HG02884 (cell line): ENCODE measurements around the gene CD96.
"Not testable (repeated sequence)": the region's sequence is repeated elsewhere in the genome, so short reads cannot be mapped to it uniquely, and the experiment has no call there.

Experiments
- ATAC-seq: cut with Tn5 transposase; IDR thresholded peaks from one replicate; pipeline ENCODE4 v1.9.1; 2021; ENCODE audit warnings: mild to moderate bottlenecking, moderate library complexity; ENCODE audit not compliant: unreplicated experiment

CD96 gene

GRCh38 chr3:111668888-111669488 is 127.0 kb downstream of the CD96 start:
- peak; percentile 42 for ATAC-seq

DNA sequence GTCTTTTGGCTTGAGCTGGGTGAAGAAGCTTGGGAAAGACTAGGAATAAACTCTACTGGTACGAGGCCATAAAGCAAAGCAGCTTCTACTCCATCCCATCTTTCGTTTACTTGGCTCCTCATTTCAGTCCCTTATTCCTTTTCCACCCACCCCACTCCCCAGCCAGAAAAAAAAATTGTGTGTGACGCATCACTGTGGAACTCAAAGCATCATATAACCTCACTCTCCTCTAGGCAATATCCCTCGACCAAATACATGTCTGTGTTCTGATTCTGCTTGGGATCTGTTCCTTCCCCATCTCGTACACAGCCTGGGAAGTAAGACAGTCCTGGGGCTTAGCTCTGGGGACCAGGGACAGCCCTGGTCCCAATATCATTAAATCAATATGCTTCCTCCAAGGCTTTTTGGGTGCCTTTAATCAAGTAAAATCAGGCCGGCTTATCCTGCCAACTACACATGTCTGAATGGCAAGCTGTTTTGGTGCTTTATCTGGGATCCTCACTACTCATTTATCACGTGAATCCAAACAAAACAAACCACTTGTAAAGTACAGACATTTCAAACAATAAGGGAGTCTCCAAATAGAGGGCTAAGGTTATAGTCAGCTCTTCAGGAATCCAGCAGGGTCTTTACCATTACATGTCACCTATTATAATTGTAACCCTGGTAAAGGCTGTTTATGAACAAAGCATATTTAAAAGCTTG is 128.1 kb downstream of the CD96 start:
- no peak for ATAC-seq

- not testable (repeated sequence) for ATAC-seq
These were observed 130.5 kb downstream of the CD96 start for GRCh38 chr3:111672461-111672860.

- ATAC-seq = no peak
These were observed 133.8 kb downstream of the CD96 start for GRCh38 chr3:111675846-111676210.

DNA sequence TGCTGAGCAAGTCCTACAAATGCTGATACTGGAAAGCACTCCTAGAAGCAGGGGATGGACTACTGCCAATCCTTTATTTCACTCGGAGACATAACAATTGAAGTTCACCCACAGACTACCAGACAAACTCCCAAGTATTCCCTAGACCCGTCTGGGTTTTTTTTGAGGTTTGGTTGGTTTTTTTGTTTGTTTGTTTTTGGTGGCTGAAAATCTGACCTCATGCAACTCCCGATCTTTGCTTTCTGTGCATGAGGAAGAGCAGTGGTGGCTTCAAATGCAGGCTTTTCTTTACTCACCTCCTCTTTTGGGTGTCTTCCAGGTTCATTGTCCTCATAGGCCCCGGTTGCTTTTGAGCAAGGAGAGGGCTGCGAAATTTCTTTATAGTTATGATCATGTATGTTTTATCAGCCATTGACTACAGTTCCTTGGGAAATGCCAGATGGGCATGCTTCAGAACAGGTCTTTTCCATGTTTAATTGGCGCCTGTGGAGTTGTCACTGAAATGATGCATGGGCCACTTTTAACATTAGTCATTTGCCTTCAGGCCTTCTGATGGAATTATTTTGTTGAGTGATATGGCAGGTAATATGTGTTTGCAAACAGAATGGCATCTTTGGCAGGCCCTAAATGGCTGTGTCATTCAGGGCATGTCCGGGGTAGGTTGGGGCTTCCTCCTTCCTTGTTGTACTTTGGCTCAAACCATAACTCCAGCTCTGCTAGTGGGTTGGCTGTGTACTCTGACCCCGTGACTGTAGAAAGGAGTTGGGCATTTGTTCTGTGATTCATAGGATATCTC is 134.4 kb downstream of the CD96 start:
- ATAC-seq = no peak

DNA sequence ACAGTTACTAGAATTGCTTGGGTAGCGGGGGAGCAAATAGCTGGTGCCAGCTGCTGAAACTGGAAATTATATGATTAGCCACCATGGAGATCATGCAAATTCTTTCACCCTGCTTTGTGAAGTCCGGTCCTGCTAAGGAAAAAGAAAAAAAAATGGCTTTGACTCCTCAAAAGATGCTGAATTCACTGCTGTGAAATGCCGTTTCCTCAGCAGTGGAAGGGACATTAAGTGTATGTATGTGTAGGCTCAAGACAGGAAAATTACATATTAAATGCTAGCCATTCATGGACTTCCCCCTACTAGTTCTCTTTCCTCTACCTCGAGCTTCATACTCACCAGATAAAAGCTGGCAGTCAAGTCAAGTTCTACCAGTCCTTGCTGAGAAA is 135.0 kb downstream of the CD96 start:
- no peak for ATAC-seq

DNA sequence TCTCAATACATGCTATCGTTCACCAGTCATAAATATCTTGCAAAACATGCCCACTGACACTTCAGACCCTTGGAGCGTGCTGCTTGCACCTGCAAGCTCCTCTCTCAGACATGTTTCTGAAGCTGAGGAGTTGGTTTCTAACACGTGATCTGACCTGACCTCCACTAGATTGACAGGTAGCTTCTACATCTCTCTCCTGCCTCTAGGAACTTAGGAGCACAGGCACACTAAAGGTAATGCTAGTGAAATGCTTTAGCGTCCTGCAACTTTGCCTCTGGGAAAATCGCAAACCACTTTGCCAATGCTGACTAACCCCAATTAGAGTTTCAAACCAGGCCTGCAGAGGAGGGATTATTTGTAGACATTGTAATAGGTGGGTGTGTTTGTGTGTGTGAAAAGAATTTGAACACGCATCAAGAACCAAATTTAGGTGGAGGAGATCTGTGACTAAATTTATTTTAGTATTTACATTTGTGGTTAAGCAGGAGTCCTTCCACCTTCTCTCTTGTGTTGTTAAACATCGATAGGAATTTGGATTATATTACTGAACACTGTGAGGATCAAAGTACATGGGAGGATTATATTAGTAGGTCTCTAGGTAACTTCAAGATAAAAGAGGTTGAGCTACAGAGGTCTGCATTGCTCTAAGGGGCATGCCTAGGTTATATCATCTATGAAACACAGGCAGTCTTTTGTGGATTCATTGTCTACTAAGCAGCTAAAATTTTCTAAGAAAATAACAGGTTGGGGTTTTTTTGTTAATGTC is 139.8 kb downstream of the CD96 start:
- peak; percentile 40 for ATAC-seq

GRCh38 chr3:111684640-111685039 is 142.6 kb downstream of the CD96 start:
- ATAC-seq = no peak

GRCh38 chr3:111688190-111688800 is 146.3 kb downstream of the CD96 start:
- no peak for ATAC-seq

GRCh38 chr3:111690242-111690641 is 148.2 kb downstream of the CD96 start:
- peak; percentile 85 for ATAC-seq

GRCh38 chr3:111691293-111691909 is 149.4 kb downstream of the CD96 start:
- no peak for ATAC-seq

- peak; percentile 60 for ATAC-seq
These were observed 150.9 kb downstream of the CD96 start for GRCh38 chr3:111692593-111693552.

GRCh38 chr3:111694471-111694870 is 152.5 kb downstream of the CD96 start:
- ATAC-seq = no peak

DNA sequence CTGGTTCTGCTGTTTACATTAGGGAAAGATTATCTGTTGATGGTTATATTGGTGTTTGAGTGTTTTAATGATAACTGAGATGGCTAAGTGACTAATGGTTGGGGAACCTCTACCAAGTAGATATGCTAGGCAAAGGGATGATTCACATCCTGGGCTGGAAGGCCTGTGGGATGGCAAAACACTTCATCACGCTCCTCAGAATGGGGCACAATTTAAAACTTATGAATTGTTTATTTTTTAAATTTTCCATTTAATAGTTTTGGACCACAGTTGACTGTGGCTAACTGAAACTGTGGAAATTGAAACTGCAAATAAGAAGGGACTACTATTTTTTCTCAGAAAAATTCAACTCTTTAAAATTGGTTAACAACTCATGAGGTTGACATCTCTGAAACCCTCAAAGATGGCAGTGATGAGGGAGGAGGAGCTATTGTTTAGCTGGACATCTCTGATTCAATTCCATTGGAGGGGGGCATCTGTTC is 153.7 kb downstream of the CD96 start:
- ATAC-seq = no peak

GRCh38 chr3:111700054-111700453 is 158.1 kb downstream of the CD96 start:
- peak; percentile 54 for ATAC-seq

GRCh38 chr3:111701292-111701906 is 159.4 kb downstream of the CD96 start:
- no peak for ATAC-seq
